HAP-1 (cell line): ENCODE measurements around the gene GYG1.

Experiments used
- DNase-seq, 2 experiments: peaks; one replicate each; pipeline ENCODE4 v3.0.0-alpha.2; 2016 to 2020; ENCODE audit warnings: low spot score in 2 of 2
- H3K27me3 ChIP-seq: fragments of 250-450 bp; sonication (Bioruptor Pico); 2 replicates; pipeline ENCODE4 v1.5.1; 2020; ENCODE audit warnings: low read depth, mild to moderate bottlenecking, moderate library complexity
- H3K36me3 ChIP-seq: fragments of 250-450 bp; sonication (Bioruptor Pico); replicated peaks from 2 replicates; pipeline ENCODE4 v1.5.1; 2020; ENCODE audit warnings: mild to moderate bottlenecking
- H3K4me1 ChIP-seq: fragments of 250-450 bp; sonication (Bioruptor Pico); 2 replicates; pipeline ENCODE4 v1.5.1; 2020; ENCODE audit warnings: mild to moderate bottlenecking
- H3K4me3 ChIP-seq: fragments of 250-450 bp; sonication (Bioruptor Pico); 2 replicates; pipeline ENCODE4 v1.5.1; 2020; ENCODE audit warnings: mild to moderate bottlenecking, moderate library complexity
- H3K9me3 ChIP-seq: fragments of 250-450 bp; sonication (Bioruptor Pico); 2 replicates; pipeline ENCODE4 v1.5.1; 2020; ENCODE audit warnings: mild to moderate bottlenecking, moderate library complexity
- in situ Hi-C: fragments of 300-500 bp; cut with MboI; formaldehyde crosslinking; loops from 3 replicates; pipeline ENCODE4 v1.14.3; 2020; ENCODE audit warnings: low sequenced_read_pairs, inconsistent platforms, mixed read lengths

The GYG1 gene

DNA sequence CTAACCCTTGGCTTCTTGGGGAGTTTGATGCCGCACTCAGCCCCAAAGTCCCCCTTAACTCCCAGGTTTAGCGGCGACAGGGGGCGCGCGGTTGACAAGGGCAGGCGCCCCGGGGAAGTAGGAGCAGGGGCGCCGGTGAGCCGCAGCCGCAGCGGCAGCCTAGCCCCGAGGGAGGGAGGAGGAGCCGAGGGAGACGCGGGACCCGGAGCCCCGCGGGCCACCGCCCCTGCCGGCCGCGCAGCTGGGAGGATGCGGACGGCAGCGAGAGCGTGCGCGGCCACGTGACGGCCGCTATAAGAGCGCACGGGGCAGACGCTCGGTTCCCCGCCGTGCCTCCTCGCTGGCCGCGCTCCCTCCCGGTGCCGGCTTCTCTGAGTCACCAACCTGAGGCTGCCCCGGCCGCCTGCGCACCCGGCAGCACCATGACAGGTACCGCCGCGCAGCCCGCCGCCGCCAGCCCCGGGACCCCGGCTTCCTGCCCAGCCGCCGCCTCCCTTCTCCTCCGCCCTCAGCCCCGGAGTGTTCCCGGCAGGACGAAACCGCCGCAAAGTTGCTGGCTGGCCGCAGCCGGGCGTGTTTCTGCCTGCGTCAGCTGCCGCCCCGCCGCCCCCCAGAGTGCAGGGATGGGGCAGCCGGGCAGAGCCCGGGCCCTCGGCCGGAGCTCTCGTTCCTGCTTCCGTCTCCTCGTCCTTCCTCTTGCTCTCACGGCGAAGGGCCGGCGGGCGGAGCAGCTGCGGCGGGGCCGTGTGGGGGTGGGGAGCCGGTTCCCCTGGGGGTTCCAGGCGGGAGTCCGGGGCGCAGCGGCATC, at the start of gene GYG1:
Gene GYG1, plus strand, starts transcription at position 322 of the 808 bp plus-strand sequence. Its CDS starts 101 bp downstream, at position 423.
- in situ Hi-C loops, result no loop called here
- 0 out of 2 replicates have a peak, but pooled peaks cover 2% of the 10 kb centered on the region for H3K4me1 ChIP-seq
- peak; percentile 74 to 87 for DNase-seq

DNA sequence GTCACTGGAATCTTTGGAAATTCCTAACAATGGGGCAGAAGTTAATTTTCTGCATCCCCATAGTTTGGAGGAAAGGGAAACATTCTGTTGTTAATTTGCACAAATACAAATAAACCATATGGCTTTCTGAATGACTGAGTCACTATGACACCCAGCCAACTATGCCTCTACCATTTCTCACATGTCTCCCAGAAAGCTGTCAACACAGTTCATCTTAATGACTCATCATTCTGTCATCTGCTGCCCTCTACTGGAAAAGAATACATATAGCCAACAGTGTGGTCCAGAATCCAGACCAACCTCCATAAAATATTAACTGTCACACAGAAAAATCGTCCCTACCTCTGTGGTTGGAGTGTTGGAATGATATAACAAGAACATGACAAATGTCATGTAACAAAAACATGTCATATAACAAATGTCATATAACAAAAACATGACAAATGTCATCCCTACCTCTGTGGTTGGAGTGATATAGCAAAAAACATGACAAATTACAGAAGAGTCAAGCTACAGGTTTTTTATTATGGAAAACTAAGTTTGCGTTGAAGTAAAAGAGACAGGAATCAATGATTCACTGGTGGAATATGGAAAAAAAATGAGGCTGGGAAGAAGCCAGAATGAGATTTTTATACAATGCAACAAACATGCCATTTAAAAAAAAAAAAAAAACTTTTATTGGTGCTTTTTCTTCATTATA, 47.7 kb upstream of the GYG1 start:
- Histone ChIP-seq H3K4me3 (no peak overlapping the region), H3K36me3 (no peaks in the 10 kb centered on the region), H3K4me1 (no peaks in the 10 kb centered on the region), H3K27me3 (peaks cover 9% of the 10 kb centered on the region), H3K9me3 (no peaks in the 10 kb centered on the region)
- DNase-seq, result peak; percentile 22 to 83
- in situ Hi-C loops, result loop anchor here (10.0 to 25.0 kb wide), 2 partner anchors 219 to 556 kb away; no protein-coding TSS in a partner anchor

More for the DNA sequence above, at the start of gene GYG1:
- Histone ChIP-seq H3K27me3 (no peaks in the 10 kb centered on the region), H3K36me3 (peaks cover 15% of the 10 kb centered on the region), H3K4me3 (peak within 1 kb of the TSS; percentile 80), H3K9me3 (no peaks in the 10 kb centered on the region)

DNA sequence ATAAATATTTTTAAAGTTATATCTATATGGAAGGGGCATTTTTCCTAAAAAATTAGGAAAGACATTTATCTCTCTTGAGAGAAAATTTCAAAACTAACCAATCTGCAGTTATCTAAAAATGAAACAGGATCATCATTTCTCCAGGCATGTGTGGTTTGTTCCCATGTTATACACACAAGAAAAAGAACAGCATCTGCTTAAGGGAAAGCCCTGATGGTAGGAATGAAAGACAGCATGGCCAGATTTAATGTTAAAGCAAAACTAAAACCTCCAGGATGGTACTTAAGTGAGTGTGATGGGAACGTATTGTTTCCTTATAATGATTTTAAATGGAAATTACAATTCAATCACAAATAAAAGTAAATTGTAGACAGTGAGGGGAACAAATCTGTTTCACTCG, 46.2 kb upstream of the GYG1 start:
- no peaks in the 10 kb centered on the region for H3K36me3 ChIP-seq
- no peaks in the 10 kb centered on the region for H3K9me3 ChIP-seq
- no peak overlapping the region for H3K4me3 ChIP-seq
- no peaks in the 10 kb centered on the region for H3K4me1 ChIP-seq
- in situ Hi-C loops, result loop anchor here (10.0 to 25.0 kb wide), 2 partner anchors 220 to 558 kb away; no protein-coding TSS in a partner anchor
- no peak for DNase-seq
- no peaks in the 10 kb centered on the region for H3K27me3 ChIP-seq

DNA sequence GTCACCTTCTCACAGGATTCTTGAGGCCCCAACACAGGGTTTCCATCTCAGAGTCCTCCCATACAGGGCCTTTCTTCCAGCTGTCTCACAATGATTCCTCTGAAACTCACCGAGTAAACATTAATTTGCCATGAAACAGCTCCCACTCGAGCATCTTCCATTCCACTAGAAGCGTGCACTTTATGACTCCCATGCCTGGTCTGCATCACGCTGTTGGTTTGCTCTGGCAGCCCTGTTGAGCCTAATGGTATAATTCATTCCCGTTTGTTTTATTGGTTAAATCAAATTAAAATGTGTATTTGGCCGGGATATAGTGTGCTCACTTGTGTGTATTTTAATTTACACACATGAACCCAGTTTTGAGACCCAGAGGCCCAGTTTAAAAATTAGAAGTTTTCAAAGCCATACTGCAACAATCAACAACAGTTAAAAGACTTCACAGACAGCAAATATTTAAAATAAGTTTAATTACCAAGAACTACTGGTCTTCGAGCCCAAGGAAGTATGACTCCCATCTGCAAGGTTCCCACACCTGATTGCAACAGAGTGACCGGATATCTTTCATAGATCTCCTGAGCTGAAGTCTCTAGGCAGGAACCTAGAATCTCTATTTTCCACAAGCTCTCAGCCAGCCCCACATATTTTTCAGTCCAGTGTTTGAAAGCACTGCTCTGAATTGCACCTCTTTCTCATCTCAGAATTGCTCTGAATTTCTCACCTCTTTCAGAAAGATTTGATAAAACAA, 42.3 kb upstream of the GYG1 start:
- H3K4me3 ChIP-seq, result no peak overlapping the region
- no peaks in the 10 kb centered on the region for H3K9me3 ChIP-seq
- in situ Hi-C loops, result loop anchor here (10.0 to 25.0 kb wide), 2 partner anchors 224 to 562 kb away; no protein-coding TSS in a partner anchor
- 0 out of 2 replicates have a peak, but pooled peaks cover 2% of the 10 kb centered on the region for H3K27me3 ChIP-seq
- no peak for DNase-seq
- H3K36me3 ChIP-seq, result no peaks in the 10 kb centered on the region
- no peaks in the 10 kb centered on the region for H3K4me1 ChIP-seq

DNA sequence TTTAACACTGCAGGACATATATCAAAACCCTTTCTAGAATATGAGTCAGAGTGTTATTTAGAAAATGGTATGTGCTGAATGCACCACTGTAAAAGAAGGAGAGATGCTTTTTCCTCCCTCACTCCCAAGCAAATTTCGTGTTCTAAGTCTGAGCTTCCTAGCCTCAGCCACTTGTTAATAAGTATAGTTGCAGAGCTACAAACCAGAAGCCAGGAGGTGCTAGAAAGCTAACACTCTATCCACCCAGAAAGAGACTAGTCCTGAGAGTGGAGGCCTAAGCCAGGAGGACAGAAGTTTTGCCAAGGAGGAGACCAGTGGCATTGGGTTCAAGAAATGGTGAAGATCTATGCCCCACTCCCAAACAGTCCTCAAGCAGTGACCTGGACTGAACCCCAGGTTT, 40.5 kb upstream of the GYG1 start:
- no peaks in the 10 kb centered on the region for H3K9me3 ChIP-seq
- H3K4me1 ChIP-seq, result 0 out of 2 replicates have a peak, but pooled peaks cover 2% of the 10 kb centered on the region
- H3K27me3 ChIP-seq, result 0 out of 2 replicates have a peak, but pooled peaks cover 3% of the 10 kb centered on the region
- in situ Hi-C loops, result loop anchor here (25.0 kb wide), 1 partner anchor 536 kb away; no protein-coding TSS in a partner anchor
- peak in 1 of 2 experiments; percentile 17 for DNase-seq
- H3K36me3 ChIP-seq, result no peaks in the 10 kb centered on the region
- no peak overlapping the region for H3K4me3 ChIP-seq

DNA sequence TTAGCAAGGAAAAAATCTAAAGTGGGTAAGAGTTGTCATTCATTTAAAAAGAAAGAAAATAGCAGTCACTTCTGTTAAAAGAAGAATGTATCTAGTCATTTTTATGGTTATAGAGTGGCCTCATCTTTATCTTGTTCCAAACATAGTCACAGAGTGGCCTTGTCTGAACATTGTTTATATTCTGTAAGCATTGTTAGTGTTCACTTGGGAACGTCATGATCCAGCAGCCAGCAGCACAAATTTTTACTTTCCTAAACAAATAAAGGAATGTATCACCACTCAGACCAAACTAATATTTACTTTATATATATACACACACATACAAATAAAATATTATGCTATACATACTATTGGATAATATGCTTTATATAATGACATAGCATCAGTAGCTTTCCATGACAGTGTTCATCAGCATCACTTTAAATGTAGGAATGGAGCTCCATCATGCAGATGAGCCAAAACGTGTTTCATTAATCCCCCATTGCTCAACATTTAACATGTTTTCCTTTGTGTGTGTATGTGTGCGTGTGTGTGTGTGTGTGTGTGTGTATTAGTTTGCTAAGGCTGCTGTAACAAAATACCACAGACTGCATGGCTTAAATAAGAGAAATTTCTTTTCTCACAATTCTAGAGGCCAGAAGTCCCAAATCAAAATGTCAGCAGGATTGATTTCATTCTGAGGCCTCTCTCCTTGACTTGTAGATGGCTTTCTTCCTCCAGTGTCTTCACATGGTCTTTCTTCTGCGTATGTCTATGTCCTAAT, 39.6 kb upstream of the GYG1 start:
- in situ Hi-C loops, result loop anchor here (25.0 kb wide), 1 partner anchor 536 kb away; no protein-coding TSS in a partner anchor
- DNase-seq, result no peak
- no peak overlapping the region for H3K4me3 ChIP-seq
- 0 out of 2 replicates have a peak, but pooled peaks cover 3% of the 10 kb centered on the region for H3K4me1 ChIP-seq
- no peaks in the 10 kb centered on the region for H3K36me3 ChIP-seq
- H3K9me3 ChIP-seq, result no peaks in the 10 kb centered on the region
- 0 out of 2 replicates have a peak, but pooled peaks cover 3% of the 10 kb centered on the region for H3K27me3 ChIP-seq

DNA sequence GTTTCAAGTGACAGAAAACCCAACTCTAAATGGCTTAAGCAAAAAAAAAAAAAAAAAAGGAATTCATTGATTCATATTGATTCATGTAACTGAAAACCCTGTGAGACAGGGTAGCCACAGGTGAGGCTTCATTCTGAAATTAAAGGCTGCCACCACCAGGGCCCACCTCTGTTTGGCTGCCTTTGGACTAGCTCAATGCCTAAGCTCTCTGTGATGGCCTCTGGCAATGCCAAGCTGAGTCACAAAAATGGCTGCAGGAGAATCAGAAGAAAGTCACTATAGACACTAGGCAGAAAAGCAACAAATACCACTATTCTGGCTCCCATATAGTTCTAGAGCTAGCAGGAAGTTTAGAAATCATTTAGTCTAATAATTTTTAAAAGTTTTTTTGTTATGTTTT, 38.2 kb upstream of the GYG1 start:
- Histone ChIP-seq H3K27me3 (0 out of 2 replicates have a peak, but pooled peaks cover 3% of the 10 kb centered on the region), H3K4me3 (no peak overlapping the region), H3K36me3 (no peaks in the 10 kb centered on the region), H3K4me1 (0 out of 2 replicates have a peak, but pooled peaks cover 3% of the 10 kb centered on the region), H3K9me3 (no peaks in the 10 kb centered on the region)
- in situ Hi-C loops, result loop anchor here (25.0 kb wide), 1 partner anchor 534 kb away; no protein-coding TSS in a partner anchor
- no peak for DNase-seq

DNA sequence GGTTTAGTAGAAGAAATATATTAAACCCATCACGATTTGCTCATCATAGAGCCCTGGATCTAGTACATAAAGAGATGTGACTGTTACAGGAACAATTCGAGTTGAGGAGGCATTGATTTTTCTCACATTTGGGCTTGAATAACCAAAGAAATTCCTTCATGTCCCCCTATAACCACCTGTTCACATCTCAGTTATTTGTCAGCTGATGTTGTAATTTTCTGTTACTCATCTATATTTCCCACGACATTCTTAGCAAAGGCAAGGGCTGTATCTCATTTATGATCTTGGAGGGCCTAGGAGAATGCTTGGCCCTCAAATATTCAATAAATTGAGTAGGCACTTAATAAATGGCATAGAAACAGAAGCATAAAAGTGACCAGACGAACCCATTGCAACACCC, 36.4 kb upstream of the GYG1 start:
- in situ Hi-C loops, result loop anchor here (5.0 to 25.0 kb wide), 2 partner anchors 322 to 532 kb away; no protein-coding TSS in a partner anchor
- no peaks in the 10 kb centered on the region for H3K36me3 ChIP-seq

DNA sequence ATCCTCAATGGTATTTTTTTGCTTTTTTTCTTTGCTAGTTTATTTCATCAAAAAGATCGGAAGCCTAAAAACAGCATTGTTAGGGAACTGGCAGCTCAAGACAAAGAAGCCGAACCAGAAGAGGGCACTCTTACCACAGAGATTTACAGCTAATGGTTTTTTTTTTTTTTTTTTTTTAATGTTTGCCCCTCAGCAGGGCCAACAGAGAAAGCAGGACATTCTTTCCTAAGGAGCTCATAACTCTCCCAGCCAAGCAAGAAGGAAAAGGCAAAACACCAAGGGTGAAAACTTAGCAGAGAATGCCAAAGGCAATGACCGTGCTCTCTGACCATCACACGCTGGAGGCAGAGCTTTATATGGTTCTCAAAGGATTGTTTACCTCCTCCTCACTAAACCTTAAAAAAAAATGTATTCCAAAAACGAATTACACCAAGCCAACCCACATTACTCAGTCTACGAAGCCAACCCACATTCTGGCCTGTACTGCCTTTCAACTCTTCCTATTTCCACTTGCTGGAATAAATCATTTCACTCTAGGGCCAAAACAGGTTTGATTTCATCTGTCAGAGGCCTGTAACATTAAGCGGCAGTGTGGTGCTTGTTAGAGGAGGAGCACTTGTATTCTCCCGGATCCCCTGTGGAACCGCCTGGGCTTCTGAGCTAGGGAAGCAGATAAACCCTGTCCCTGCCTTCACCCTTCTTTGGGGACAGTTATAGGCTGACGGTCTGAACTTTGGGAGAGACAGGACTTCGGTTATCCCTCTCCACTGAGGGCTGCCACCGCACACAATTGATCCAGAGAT, 35.6 kb upstream of the GYG1 start:
- in situ Hi-C loops, result loop anchor here (5.0 to 25.0 kb wide), 2 partner anchors 322 to 532 kb away; no protein-coding TSS in a partner anchor
- no peaks in the 10 kb centered on the region for H3K36me3 ChIP-seq
- H3K9me3 ChIP-seq, result no peaks in the 10 kb centered on the region
- no peak overlapping the region for H3K4me3 ChIP-seq
- H3K4me1 ChIP-seq, result 0 out of 2 replicates have a peak, but pooled peaks cover 3% of the 10 kb centered on the region
- DNase-seq, result peak; percentile 54 to 71
- H3K27me3 ChIP-seq, result 0 out of 2 replicates have a peak, but pooled peaks cover 3% of the 10 kb centered on the region

More for the DNA sequence above, 36.4 kb upstream of the GYG1 start:
- no peaks in the 10 kb centered on the region for H3K9me3 ChIP-seq
- 0 out of 2 replicates have a peak, but pooled peaks cover 3% of the 10 kb centered on the region for H3K4me1 ChIP-seq
- no peak overlapping the region for H3K4me3 ChIP-seq
- H3K27me3 ChIP-seq, result 0 out of 2 replicates have a peak, but pooled peaks cover 3% of the 10 kb centered on the region
- DNase-seq, result no peak

DNA sequence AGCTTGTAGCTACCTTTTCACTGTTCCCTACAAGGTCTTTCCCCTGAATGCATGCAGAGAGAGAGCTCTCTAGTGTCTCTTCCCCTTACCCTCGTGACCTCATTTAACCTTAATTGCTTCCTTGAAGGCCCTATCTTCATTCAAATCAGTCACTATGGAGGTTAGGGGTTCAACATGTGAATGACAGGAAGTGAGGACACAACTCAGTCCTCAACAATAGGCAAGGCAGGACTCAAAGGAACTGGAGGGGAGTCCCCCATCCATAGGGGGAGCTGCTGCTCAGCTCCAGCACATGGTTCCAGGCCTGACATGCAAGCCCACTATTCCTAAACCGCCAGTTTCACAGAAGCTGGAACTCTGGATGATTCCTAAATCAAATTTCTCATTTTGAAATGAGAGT, 33.8 kb upstream of the GYG1 start:
- 0 out of 2 replicates have a peak, but pooled peaks cover 3% of the 10 kb centered on the region for H3K27me3 ChIP-seq
- H3K4me1 ChIP-seq, result 0 out of 2 replicates have a peak, but pooled peaks cover 3% of the 10 kb centered on the region
- H3K36me3 ChIP-seq, result no peaks in the 10 kb centered on the region
- H3K4me3 ChIP-seq, result no peak overlapping the region
- H3K9me3 ChIP-seq, result no peaks in the 10 kb centered on the region
- peak; percentile 22 to 55 for DNase-seq
- in situ Hi-C loops, result loop anchor here (5.0 to 25.0 kb wide), 2 partner anchors 320 to 530 kb away; no protein-coding TSS in a partner anchor

DNA sequence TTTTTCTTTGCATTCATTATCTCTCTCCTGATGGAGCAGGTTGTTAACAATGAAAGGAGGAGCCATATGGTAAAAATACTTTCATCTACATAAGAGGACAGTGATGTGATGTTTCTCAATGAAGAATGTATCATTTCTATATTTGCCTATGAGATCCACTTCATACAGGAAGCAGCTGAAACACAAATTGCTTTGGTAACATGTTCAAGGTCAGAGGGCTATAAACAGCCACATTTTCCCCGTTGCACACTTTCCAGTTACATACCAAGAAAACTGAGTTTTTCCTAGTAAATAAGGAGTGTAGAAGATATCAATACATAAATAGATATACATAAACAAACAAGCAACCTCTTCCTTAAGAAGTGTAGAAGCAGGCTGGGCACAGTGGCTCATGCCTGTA, 32.6 kb upstream of the GYG1 start:
- in situ Hi-C loops, result loop anchor here (5.0 to 25.0 kb wide), 2 partner anchors 319 to 529 kb away; no protein-coding TSS in a partner anchor
- no peak overlapping the region for H3K4me3 ChIP-seq
- no peaks in the 10 kb centered on the region for H3K9me3 ChIP-seq
- DNase-seq, result no peak
- H3K4me1 ChIP-seq, result peaks cover 8% of the 10 kb centered on the region
- no peaks in the 10 kb centered on the region for H3K36me3 ChIP-seq
- H3K27me3 ChIP-seq, result 0 out of 2 replicates have a peak, but pooled peaks cover 3% of the 10 kb centered on the region
